ENCODE data around the gene CLK4. TPM values are rescaled to one million over a fixed set of nuclear protein-coding genes. Genes with fewer than 3 reads are reported as not detected.

CLK4 gene
- total RNA-seq, 1 experiment from 2014 or later = 27.7 TPM

DNA sequence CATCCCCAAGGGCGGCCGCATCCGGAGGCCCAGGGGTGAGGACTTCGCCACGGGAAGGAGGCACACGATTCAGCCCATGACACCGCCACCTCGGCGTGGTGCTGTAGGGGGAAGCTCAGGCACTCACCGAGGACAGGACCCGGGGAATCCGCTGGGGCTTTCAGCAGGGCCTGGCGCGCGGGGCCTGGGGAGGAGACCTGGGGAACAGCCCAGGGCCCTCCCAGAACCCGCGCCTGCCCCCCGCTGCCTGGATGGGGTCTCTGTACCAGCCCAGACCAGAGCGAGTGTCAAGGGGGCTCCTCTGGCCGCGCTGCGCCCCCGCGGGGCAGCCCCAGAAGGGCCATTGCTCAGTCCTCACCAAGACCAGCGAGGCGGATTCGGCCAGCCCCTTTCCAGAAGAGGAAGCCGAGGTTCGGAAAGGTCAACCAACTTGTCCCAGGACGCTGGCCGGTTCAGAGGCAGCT lies 49.4 kb downstream of the CLK4 start:
- Histone ChIP-seq H3K36me3 (ENCODE audit: insufficient read depth, low read length) (no peaks in the 10 kb centered on the region), H4K20me1 (ENCODE audit: insufficient read depth, low read depth, low read length) (no peaks in the 10 kb centered on the region), H3K4me2 (ENCODE audit: low read depth, low read length, poor library complexity, severe bottlenecking) (no peak overlapping the region), H3K27ac (ENCODE audit: low read length) (no peak overlapping the region), H3K79me2 (ENCODE audit: low read length) (no peaks in the 10 kb centered on the region), H3K9me3 (ENCODE audit: low read length) (peaks cover 4% of the 10 kb centered on the region; the same call in 1 of the 2 replicates), H3K4me3 (ENCODE audit: low read length) (no peak overlapping the region), H3K9me2 (replicated peaks; ENCODE audit: insufficient read depth, low read length) (no peaks in the 10 kb centered on the region), H3K27me3 (ENCODE audit: low read length) (no peaks in the 10 kb centered on the region), H3K9ac (ENCODE audit: low read length) (no peak overlapping the region), H3K4me1 (ENCODE audit: low read length) (no peaks in the 10 kb centered on the region), H2AFZ (ENCODE audit: low read length) (no peak overlapping the region)
- no peak for DNase-seq

DNA sequence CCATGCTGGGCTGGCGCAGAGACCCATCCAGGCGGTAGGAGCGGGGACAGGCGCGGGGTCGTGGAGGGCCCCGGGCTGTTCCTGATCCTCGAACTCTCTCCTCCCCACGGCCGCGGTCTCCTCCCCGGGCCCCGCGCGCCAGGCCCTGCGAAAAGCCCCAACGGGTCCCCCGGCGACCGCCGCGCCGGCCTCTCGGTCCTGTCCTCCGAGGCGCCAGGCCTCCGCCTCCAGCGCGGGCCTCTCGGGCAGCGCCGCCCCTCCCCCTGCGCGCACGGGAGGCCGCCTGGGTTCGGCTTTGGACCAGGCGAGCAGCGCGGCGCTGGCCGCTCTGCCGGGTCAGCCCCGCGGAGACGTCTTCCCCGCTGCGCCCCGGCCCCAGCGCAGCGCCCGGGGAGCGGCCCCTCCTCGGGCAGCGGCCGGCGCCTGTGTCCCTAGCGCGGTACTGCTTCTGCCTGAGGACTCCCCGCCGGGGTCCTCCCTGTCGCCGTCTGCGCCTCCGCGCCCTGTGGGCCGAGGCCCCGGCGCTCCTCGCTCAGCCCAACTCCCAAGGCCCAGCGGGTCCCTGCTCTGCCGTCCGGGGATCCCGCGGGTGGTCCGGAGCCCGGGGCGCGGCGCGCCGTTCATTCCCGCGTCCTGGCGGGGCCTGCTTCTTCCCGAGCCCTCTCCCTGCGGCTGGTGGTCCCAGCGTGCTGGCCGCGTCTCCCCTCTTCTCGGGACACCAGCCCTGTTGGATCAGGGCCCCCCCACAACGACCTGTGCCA lies 50.1 kb downstream of the CLK4 start:
- H3K4me2 ChIP-seq (ENCODE audit: low read depth, low read length, poor library complexity, severe bottlenecking) = no peak overlapping the region
- H2AFZ ChIP-seq (ENCODE audit: low read length) = no peak overlapping the region
- no peaks in the 10 kb centered on the region for H4K20me1 ChIP-seq (ENCODE audit: insufficient read depth, low read depth, low read length)
- H3K9me2 ChIP-seq (replicated peaks; ENCODE audit: insufficient read depth, low read length) = no peaks in the 10 kb centered on the region
- H3K36me3 ChIP-seq (ENCODE audit: insufficient read depth, low read length) = no peaks in the 10 kb centered on the region
- H3K79me2 ChIP-seq (ENCODE audit: low read length) = no peaks in the 10 kb centered on the region
- no peak overlapping the region for H3K4me3 ChIP-seq (ENCODE audit: low read length)
- H3K9ac ChIP-seq (ENCODE audit: low read length) = no peak overlapping the region
- peaks cover 4% of the 10 kb centered on the region; the same call in 1 of the 2 replicates for H3K9me3 ChIP-seq (ENCODE audit: low read length)
- no peak overlapping the region for H3K27ac ChIP-seq (ENCODE audit: low read length)
- DNase-seq = no peak
- H3K27me3 ChIP-seq (ENCODE audit: low read length) = no peaks in the 10 kb centered on the region
- no peaks in the 10 kb centered on the region for H3K4me1 ChIP-seq (ENCODE audit: low read length)

DNA sequence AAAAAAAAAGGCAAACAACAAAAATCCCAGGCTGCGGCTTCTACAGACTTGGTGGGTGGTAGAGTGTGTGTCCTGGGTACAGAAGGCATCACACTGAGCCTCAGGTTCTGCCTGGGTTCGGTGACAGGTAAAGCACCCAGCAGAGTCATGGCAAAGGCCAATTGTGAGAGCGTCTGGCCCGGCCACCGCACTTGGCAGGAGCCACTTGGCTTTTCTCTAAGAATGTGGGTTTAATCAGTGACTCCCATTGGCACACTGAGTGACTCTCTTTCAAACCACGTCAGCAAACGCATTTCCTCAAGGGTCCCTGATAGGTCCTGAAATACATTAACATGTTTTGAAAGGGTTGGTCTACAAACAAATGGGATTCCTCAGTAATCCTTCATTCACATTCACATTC lies 53.6 kb downstream of the CLK4 start:
- no peaks in the 10 kb centered on the region for H3K9me2 ChIP-seq (replicated peaks; ENCODE audit: insufficient read depth, low read length)
- no peak overlapping the region for H2AFZ ChIP-seq (ENCODE audit: low read length)
- no peaks in the 10 kb centered on the region for H3K36me3 ChIP-seq (ENCODE audit: insufficient read depth, low read length)
- no peak overlapping the region for H3K27ac ChIP-seq (ENCODE audit: low read length)
- H3K9me3 ChIP-seq (ENCODE audit: low read length) = peaks cover 4% of the 10 kb centered on the region; the same call in 1 of the 2 replicates
- no peaks in the 10 kb centered on the region for H3K27me3 ChIP-seq (ENCODE audit: low read length)
- no peaks in the 10 kb centered on the region for H3K79me2 ChIP-seq (ENCODE audit: low read length)
- no peak for DNase-seq
- H3K4me1 ChIP-seq (ENCODE audit: low read length) = no peaks in the 10 kb centered on the region
- H3K4me2 ChIP-seq (ENCODE audit: low read depth, low read length, poor library complexity, severe bottlenecking) = no peak overlapping the region
- H3K4me3 ChIP-seq (ENCODE audit: low read length) = no peak overlapping the region
- H4K20me1 ChIP-seq (ENCODE audit: insufficient read depth, low read depth, low read length) = no peaks in the 10 kb centered on the region
- no peak overlapping the region for H3K9ac ChIP-seq (ENCODE audit: low read length)

GRCh38 chr5:178572617-178573016 lies 54.2 kb downstream of the CLK4 start:
- Histone ChIP-seq H3K4me1 (ENCODE audit: low read length) (no peaks in the 10 kb centered on the region), H3K27ac (ENCODE audit: low read length) (no peak overlapping the region), H3K79me2 (ENCODE audit: low read length) (no peaks in the 10 kb centered on the region), H3K27me3 (ENCODE audit: low read length) (no peaks in the 10 kb centered on the region), H3K36me3 (ENCODE audit: insufficient read depth, low read length) (no peaks in the 10 kb centered on the region), H4K20me1 (ENCODE audit: insufficient read depth, low read depth, low read length) (no peaks in the 10 kb centered on the region), H2AFZ (ENCODE audit: low read length) (no peak overlapping the region), H3K4me2 (ENCODE audit: low read depth, low read length, poor library complexity, severe bottlenecking) (no peak overlapping the region), H3K9me2 (replicated peaks; ENCODE audit: insufficient read depth, low read length) (no peaks in the 10 kb centered on the region), H3K4me3 (ENCODE audit: low read length) (no peak overlapping the region), H3K9me3 (ENCODE audit: low read length) (peaks cover 4% of the 10 kb centered on the region; the same call in 1 of the 2 replicates), H3K9ac (ENCODE audit: low read length) (no peak overlapping the region)
- DNase-seq = no peak

DNA sequence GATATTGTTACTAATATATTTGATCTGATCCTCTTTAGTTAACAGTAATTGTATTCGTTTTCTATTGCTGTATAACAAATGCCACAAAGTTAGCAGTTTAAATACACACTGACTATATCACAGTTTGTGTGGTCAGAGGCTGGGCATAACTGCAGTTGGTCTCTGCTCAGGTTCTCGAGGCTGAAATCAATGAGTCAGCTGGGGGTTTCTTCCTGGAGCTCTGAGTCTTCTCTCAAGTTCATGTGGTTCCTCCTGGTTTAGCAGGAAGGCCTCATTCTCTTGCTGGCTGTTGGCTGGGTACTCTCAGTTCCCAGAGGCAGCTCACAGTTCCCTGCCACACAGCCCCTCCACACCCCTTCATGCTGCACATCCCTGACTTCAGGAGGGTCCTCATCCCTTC lies 57.4 kb downstream of the CLK4 start:
- no peak for DNase-seq
- Histone ChIP-seq H2AFZ (ENCODE audit: low read length) (no peak overlapping the region), H3K9me3 (ENCODE audit: low read length) (peaks cover 4% of the 10 kb centered on the region; the same call in 1 of the 2 replicates), H3K27ac (ENCODE audit: low read length) (no peak overlapping the region), H3K4me3 (ENCODE audit: low read length) (no peak overlapping the region), H3K4me1 (ENCODE audit: low read length) (no peaks in the 10 kb centered on the region), H3K4me2 (ENCODE audit: low read depth, low read length, poor library complexity, severe bottlenecking) (no peak overlapping the region), H3K36me3 (ENCODE audit: insufficient read depth, low read length) (no peaks in the 10 kb centered on the region), H3K79me2 (ENCODE audit: low read length) (no peaks in the 10 kb centered on the region), H3K9me2 (replicated peaks; ENCODE audit: insufficient read depth, low read length) (no peaks in the 10 kb centered on the region), H3K9ac (ENCODE audit: low read length) (no peak overlapping the region), H4K20me1 (ENCODE audit: insufficient read depth, low read depth, low read length) (no peaks in the 10 kb centered on the region), H3K27me3 (ENCODE audit: low read length) (no peaks in the 10 kb centered on the region)

GRCh38 chr5:178564811-178565550 lies 61.9 kb downstream of the CLK4 start:
- Histone ChIP-seq H3K4me1 (ENCODE audit: low read length) (no peaks in the 10 kb centered on the region), H3K36me3 (ENCODE audit: insufficient read depth, low read length) (no peaks in the 10 kb centered on the region), H2AFZ (ENCODE audit: low read length) (no peak overlapping the region), H3K4me3 (ENCODE audit: low read length) (no peak overlapping the region), H4K20me1 (ENCODE audit: insufficient read depth, low read depth, low read length) (no peaks in the 10 kb centered on the region), H3K79me2 (ENCODE audit: low read length) (no peaks in the 10 kb centered on the region), H3K27me3 (ENCODE audit: low read length) (no peaks in the 10 kb centered on the region), H3K9me2 (replicated peaks; ENCODE audit: insufficient read depth, low read length) (no peaks in the 10 kb centered on the region), H3K9ac (ENCODE audit: low read length) (no peak overlapping the region), H3K27ac (ENCODE audit: low read length) (no peak overlapping the region), H3K4me2 (ENCODE audit: low read depth, low read length, poor library complexity, severe bottlenecking) (no peak overlapping the region), H3K9me3 (ENCODE audit: low read length) (no peaks in the 10 kb centered on the region)
- no peak for DNase-seq

DNA sequence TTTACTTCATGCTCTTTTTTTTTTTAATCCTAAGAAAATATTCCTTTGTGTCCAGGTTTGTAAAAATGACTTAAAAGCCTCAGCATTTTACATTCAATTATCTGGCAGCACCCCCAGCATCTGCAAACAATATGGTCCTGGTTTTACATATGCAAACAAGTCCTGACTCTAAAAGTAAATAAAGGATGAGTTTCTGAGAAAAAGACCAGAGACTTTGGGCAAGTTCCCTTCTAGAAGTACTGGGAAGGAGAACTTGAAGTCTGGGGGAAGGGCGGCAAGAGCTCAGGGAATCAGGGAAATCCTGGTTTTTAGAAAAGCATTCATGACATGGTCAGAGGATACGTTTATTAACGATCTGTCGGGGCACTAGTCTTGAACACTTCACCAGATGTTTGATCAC lies 62.5 kb downstream of the CLK4 start:
- Histone ChIP-seq H4K20me1 (ENCODE audit: insufficient read depth, low read depth, low read length) (no peaks in the 10 kb centered on the region), H2AFZ (ENCODE audit: low read length) (no peak overlapping the region), H3K27ac (ENCODE audit: low read length) (no peak overlapping the region), H3K4me1 (ENCODE audit: low read length) (no peaks in the 10 kb centered on the region), H3K9me2 (replicated peaks; ENCODE audit: insufficient read depth, low read length) (no peaks in the 10 kb centered on the region), H3K4me2 (ENCODE audit: low read depth, low read length, poor library complexity, severe bottlenecking) (no peak overlapping the region), H3K9ac (ENCODE audit: low read length) (no peak overlapping the region), H3K4me3 (ENCODE audit: low read length) (no peak overlapping the region), H3K9me3 (ENCODE audit: low read length) (no peaks in the 10 kb centered on the region), H3K79me2 (ENCODE audit: low read length) (no peaks in the 10 kb centered on the region), H3K27me3 (ENCODE audit: low read length) (no peaks in the 10 kb centered on the region), H3K36me3 (ENCODE audit: insufficient read depth, low read length) (no peaks in the 10 kb centered on the region)
- no peak for DNase-seq

DNA sequence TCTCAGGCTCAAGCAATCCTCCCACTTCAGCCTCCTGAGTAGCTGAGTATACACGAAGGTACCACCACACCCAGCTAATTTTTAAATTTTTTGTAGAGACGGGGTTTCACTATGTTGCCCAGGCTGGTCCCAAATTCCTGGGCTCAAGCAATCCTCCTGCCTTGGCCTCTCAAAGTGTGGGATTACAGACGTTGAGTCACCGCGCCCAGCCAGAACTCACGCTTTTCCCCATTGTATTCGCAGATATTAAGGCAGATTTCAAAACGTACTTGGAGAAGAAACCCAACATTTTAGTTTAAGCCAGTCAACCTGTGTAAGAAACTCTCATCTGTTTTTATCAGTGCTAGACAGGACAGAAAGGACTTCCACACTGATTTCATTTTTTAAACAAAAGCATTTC lies 63.2 kb downstream of the CLK4 start:
- no peaks in the 10 kb centered on the region for H3K36me3 ChIP-seq (ENCODE audit: insufficient read depth, low read length)
- H3K79me2 ChIP-seq (ENCODE audit: low read length) = no peaks in the 10 kb centered on the region
- H3K4me1 ChIP-seq (ENCODE audit: low read length) = no peaks in the 10 kb centered on the region
- no peaks in the 10 kb centered on the region for H4K20me1 ChIP-seq (ENCODE audit: insufficient read depth, low read depth, low read length)
- DNase-seq = no peak
- H3K9me2 ChIP-seq (replicated peaks; ENCODE audit: insufficient read depth, low read length) = no peaks in the 10 kb centered on the region
- no peaks in the 10 kb centered on the region for H3K9me3 ChIP-seq (ENCODE audit: low read length)
- no peak overlapping the region for H3K4me3 ChIP-seq (ENCODE audit: low read length)
- H3K27me3 ChIP-seq (ENCODE audit: low read length) = no peaks in the 10 kb centered on the region
- no peak overlapping the region for H3K27ac ChIP-seq (ENCODE audit: low read length)
- no peak overlapping the region for H3K9ac ChIP-seq (ENCODE audit: low read length)
- H2AFZ ChIP-seq (ENCODE audit: low read length) = no peak overlapping the region
- H3K4me2 ChIP-seq (ENCODE audit: low read depth, low read length, poor library complexity, severe bottlenecking) = no peak overlapping the region

All from Karpas-422 (cell line).